CD4-positive, alpha-beta T cell treated with Interleukin-4 for 1 hour (primary cell): ENCODE measurements around the gene RCAN3.
"Not testable (repeated sequence)": the region's sequence is repeated elsewhere in the genome, so short reads cannot be mapped to it uniquely, and the experiment has no call there.

Experiments used
- DNase-seq, 2 donors: peaks; one replicate each; pipeline ENCODE4 v3.0.0-alpha.2; 2020 to 2022

Gene RCAN3

GRCh38 chr1:24502709-24503058, at the start of gene RCAN3:
RCAN3 (plus strand) TSS chr1:24502836; CDS start chr1:24514373, 11,537 bp downstream.
- peak; percentile 87 to 89 for DNase-seq

GRCh38 chr1:24452922-24453485, 49.6 kb upstream of the RCAN3 start:
- DNase-seq, result no peak

- DNase-seq, result no peak
Measured at GRCh38 chr1:24454673-24455072, 48.0 kb upstream of the RCAN3 start.

GRCh38 chr1:24455272-24455671, 47.4 kb upstream of the RCAN3 start:
- DNase-seq, result no peak

GRCh38 chr1:24457866-24458265, 44.8 kb upstream of the RCAN3 start:
- DNase-seq, result no peak

- no peak for DNase-seq
Measured at GRCh38 chr1:24459551-24460266, 42.9 kb upstream of the RCAN3 start.

- not testable (repeated sequence) for DNase-seq
Measured at GRCh38 chr1:24462128-24462527, 40.5 kb upstream of the RCAN3 start.

GRCh38 chr1:24463776-24464735, 38.6 kb upstream of the RCAN3 start:
- no peak for DNase-seq

- DNase-seq, result no peak
Measured at GRCh38 chr1:24465099-24465498, 37.5 kb upstream of the RCAN3 start.

- no peak for DNase-seq
Measured at GRCh38 chr1:24465638-24466037, 37.0 kb upstream of the RCAN3 start.

- DNase-seq, result no peak
Measured at GRCh38 chr1:24468685-24469316, 33.8 kb upstream of the RCAN3 start.

- DNase-seq, result no peak
Measured at GRCh38 chr1:24470592-24470991, 32.0 kb upstream of the RCAN3 start.

GRCh38 chr1:24472527-24473251, 29.9 kb upstream of the RCAN3 start:
- DNase-seq, result no peak

GRCh38 chr1:24474193-24474592, 28.4 kb upstream of the RCAN3 start:
- no peak for DNase-seq

GRCh38 chr1:24475700-24476099, 26.9 kb upstream of the RCAN3 start:
- DNase-seq, result no peak

- no peak for DNase-seq
Measured at GRCh38 chr1:24476571-24476970, 26.1 kb upstream of the RCAN3 start.

- DNase-seq, result no peak
Measured at GRCh38 chr1:24477309-24477708, 25.3 kb upstream of the RCAN3 start.

GRCh38 chr1:24481101-24481500, 21.5 kb upstream of the RCAN3 start:
- DNase-seq, result peak; percentile 69 to 70

- peak; percentile 53 to 75 for DNase-seq
Measured at GRCh38 chr1:24481843-24482610, 20.6 kb upstream of the RCAN3 start.

- no peak for DNase-seq
Measured at GRCh38 chr1:24483441-24483840, 19.2 kb upstream of the RCAN3 start.

GRCh38 chr1:24484199-24484598, 18.4 kb upstream of the RCAN3 start:
- no peak for DNase-seq
